GM21576 (cell line): ENCODE results near the gene ADAMTS2.
"Not testable (repeated sequence)": the region's sequence is repeated elsewhere in the genome, so short reads cannot be mapped to it uniquely, and the experiment has no call there.

Experiments
- ATAC-seq: cut with Tn5 transposase; IDR thresholded peaks from one replicate; pipeline ENCODE4 v1.9.1; 2021; ENCODE audit warnings: mild to moderate bottlenecking, moderate library complexity; ENCODE audit not compliant: unreplicated experiment

The ADAMTS2 gene

GRCh38 chr5:179300581-179301180 lies 44.6 kb downstream of the ADAMTS2 start:
- no peak for ATAC-seq

- no peak for ATAC-seq
Observed at GRCh38 chr5:179298181-179298993, 46.9 kb downstream of the ADAMTS2 start.

GRCh38 chr5:179297486-179298180 lies 47.6 kb downstream of the ADAMTS2 start:
- no peak for ATAC-seq

- no peak for ATAC-seq
Observed at GRCh38 chr5:179297026-179297425, 48.2 kb downstream of the ADAMTS2 start.

GRCh38 chr5:179296150-179296821 lies 49.0 kb downstream of the ADAMTS2 start:
- ATAC-seq = no peak

GRCh38 chr5:179295778-179296149 lies 49.5 kb downstream of the ADAMTS2 start:
- no peak for ATAC-seq

GRCh38 chr5:179294891-179295777 lies 50.1 kb downstream of the ADAMTS2 start:
- ATAC-seq = no peak

- ATAC-seq = no peak
Observed at GRCh38 chr5:179294131-179294780, 51.0 kb downstream of the ADAMTS2 start.

- ATAC-seq = no peak
Observed at GRCh38 chr5:179292681-179293635, 52.3 kb downstream of the ADAMTS2 start.

- no peak for ATAC-seq
Observed at GRCh38 chr5:179292202-179292601, 53.1 kb downstream of the ADAMTS2 start.

GRCh38 chr5:179290681-179291540 lies 54.4 kb downstream of the ADAMTS2 start:
- no peak for ATAC-seq

- no peak for ATAC-seq
Observed at GRCh38 chr5:179289756-179290385, 55.4 kb downstream of the ADAMTS2 start.

GRCh38 chr5:179288809-179289185 lies 56.5 kb downstream of the ADAMTS2 start:
- ATAC-seq = no peak

- ATAC-seq = no peak
Observed at GRCh38 chr5:179288101-179288808, 57.0 kb downstream of the ADAMTS2 start.

GRCh38 chr5:179287631-179288030 lies 57.6 kb downstream of the ADAMTS2 start:
- ATAC-seq = no peak

- ATAC-seq = no peak
Observed at GRCh38 chr5:179287071-179287470, 58.2 kb downstream of the ADAMTS2 start.

- not testable (repeated sequence) for ATAC-seq
Observed at GRCh38 chr5:179285776-179286162, 59.5 kb downstream of the ADAMTS2 start.
